Vagina (tissue), 2 donors: ENCODE results near the gene CHD1. TPM values are rescaled to one million over a fixed set of nuclear protein-coding genes. Genes with fewer than 3 reads are reported as not detected.

ENCODE experiments used
- DNase-seq, 2 donors: peaks; one replicate each; pipeline ENCODE4 v3.0.0-alpha.2; 2017; ENCODE audit errors: extremely low spot score in 2 of 2
- H3K27ac ChIP-seq: fragments of 200-600 bp; sonication (generic); one replicate; pipeline ENCODE4 v1.5.1; 2019
- H3K27me3 ChIP-seq: fragments of 200-600 bp; sonication (generic); one replicate; pipeline ENCODE4 v1.5.1; 2019
- H3K36me3 ChIP-seq, 2 donors: fragments of 200-600 bp; sonication (generic); one replicate each; pipeline ENCODE4 v1.5.1; 2017 to 2019
- H3K4me1 ChIP-seq: fragments of 200-600 bp; sonication (generic); one replicate; pipeline ENCODE4 v1.5.1; 2019
- H3K4me3 ChIP-seq, 2 donors: fragments of 200-600 bp; sonication (generic); 1 replicate in 1 of 2; 2 replicates in 1 of 2; pipeline ENCODE4 v1.5.1; 2016 to 2019
- H3K9me3 ChIP-seq: fragments of 200-600 bp; sonication (generic); one replicate; pipeline ENCODE4 v1.5.1; 2019
- POLR2A ChIP-seq, 2 donors: fragments of 450-650 bp; IDR thresholded peaks; one replicate each; pipeline ENCODE4 v1.6.1; 2017; ENCODE audit warnings: antibody characterized with exemption in 2 of 2, mild to moderate bottlenecking in 2 of 2, moderate library complexity in 2 of 2
- POLR2AphosphoS5 ChIP-seq, 2 donors: sonication (generic); formaldehyde crosslinking; IDR thresholded peaks; one replicate each; pipeline ENCODE4 v1.9.0; 2017; ENCODE audit warnings: antibody characterized with exemption in 2 of 2, mild to moderate bottlenecking in 2 of 2, low read depth in 1 of 2; ENCODE audit not compliant: insufficient read depth in 1 of 2
- intact Hi-C: fragments of 100-400 bp; cut with DNase I; formaldehyde crosslinking; loops from one replicate; pipeline ENCODE4 v1.15.1; 2023
- total RNA-seq: library from RNA; depleted of rRNA; stranded (reverse); fragments of >200 nt; gene quantifications from one replicate; pipeline ENCODE4 v1.2.3, GENCODE V29; 2016
- TF ChIP-seq, protein P1 (sequence below), 3 experiments: fragments of 450-650 bp in 2 of 3; fragments of 200-600 bp in 1 of 3; sonication (generic) in 1 of 3; IDR thresholded peaks; one replicate each; pipeline ENCODE4 v1.5.1; 2017 to 2019; ENCODE audit warnings: antibody characterized with exemption in 3 of 3, mild to moderate bottlenecking in 2 of 3, moderate library complexity in 2 of 3

The CHD1 gene
- total RNA-seq, 1 donor from 2014 or later, result 81.5 TPM

DNA sequence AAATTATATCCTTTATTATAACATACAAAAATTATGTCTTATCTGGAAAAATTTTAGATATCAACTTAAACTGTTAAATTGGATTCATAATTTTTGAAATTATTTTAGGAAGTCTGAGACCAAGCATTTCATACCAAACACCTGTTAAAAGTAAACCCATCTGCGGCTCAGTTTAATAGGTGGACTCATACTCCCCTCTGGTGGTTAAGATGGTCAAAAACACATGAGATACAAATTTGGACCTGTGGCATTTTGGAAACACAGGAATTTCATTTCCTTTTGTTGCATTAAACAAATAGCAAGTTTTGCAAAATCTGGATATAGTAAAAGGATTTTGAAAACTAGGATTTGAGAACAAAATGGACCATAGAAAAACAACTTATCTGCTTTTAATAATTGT, 101.6 kb downstream of the CHD1 start:
- intact Hi-C loops, result no loop called here
- Histone ChIP-seq H3K36me3 (no peaks in the 10 kb centered on the region), H3K9me3 (no peaks in the 10 kb centered on the region), H3K27ac (no peak overlapping the region), H3K4me1 (no peaks in the 10 kb centered on the region), H3K4me3 (no peak overlapping the region), H3K27me3 (no peaks in the 10 kb centered on the region)
- DNase-seq, result no peak
- no peak for TF ChIP-seq POLR2AphosphoS5 (IDR thresholded peaks at IDR 0.05; ENCODE audit: insufficient read depth in 1 of 2, low read depth in 1 of 2)
- TF ChIP-seq, protein P1, sequence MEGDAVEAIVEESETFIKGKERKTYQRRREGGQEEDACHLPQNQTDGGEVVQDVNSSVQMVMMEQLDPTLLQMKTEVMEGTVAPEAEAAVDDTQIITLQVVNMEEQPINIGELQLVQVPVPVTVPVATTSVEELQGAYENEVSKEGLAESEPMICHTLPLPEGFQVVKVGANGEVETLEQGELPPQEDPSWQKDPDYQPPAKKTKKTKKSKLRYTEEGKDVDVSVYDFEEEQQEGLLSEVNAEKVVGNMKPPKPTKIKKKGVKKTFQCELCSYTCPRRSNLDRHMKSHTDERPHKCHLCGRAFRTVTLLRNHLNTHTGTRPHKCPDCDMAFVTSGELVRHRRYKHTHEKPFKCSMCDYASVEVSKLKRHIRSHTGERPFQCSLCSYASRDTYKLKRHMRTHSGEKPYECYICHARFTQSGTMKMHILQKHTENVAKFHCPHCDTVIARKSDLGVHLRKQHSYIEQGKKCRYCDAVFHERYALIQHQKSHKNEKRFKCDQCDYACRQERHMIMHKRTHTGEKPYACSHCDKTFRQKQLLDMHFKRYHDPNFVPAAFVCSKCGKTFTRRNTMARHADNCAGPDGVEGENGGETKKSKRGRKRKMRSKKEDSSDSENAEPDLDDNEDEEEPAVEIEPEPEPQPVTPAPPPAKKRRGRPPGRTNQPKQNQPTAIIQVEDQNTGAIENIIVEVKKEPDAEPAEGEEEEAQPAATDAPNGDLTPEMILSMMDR (IDR thresholded peaks at IDR 0.05), result peak; percentile 20 to 51 (median 39)

DNA sequence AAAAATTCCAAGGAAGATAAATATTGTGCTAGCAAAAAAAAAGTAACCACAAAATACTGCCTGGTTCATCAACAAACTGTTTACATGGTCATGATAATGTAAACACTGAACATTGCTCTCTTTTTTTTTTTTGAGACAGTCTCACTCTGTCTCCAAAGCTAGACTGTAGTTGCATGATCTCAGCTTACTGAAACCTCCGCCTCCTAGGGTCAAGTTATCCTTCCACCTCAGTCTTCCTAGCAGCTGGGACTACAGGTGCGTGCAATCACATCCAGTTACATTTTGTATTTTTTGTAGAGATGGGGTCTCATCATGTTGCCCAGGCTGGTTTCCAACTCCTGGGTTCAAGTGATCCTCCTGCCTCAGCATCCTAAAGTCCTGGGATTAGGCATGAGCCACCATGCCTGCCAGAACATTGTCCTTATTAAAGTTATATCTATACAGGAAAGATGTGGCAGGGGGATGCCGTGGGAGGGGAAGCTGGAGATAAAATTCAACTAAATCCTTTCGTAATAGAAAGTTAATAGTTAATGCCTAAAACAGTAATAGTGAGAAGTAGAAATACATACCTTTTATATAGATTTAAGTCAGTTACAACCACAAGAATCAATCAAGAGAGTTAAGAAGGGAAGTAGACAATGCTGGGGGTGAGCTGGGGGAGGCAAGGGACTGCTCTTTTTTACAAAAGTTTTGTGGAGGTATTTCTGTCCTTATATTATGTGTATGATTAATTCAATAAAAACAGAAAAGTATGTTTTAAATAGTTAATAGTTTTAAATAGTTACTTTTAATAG, 103.0 kb downstream of the CHD1 start:
- intact Hi-C loops, result no loop called here
- H3K27me3 ChIP-seq, result no peaks in the 10 kb centered on the region
- no peak overlapping the region for H3K4me3 ChIP-seq
- H3K27ac ChIP-seq, result no peak overlapping the region
- no peak for DNase-seq
- H3K9me3 ChIP-seq, result no peaks in the 10 kb centered on the region
- no peaks in the 10 kb centered on the region for H3K36me3 ChIP-seq
- TF ChIP-seq, protein P1 (IDR thresholded peaks at IDR 0.05), result no peak
- no peak for TF ChIP-seq POLR2AphosphoS5 (IDR thresholded peaks at IDR 0.05; ENCODE audit: insufficient read depth in 1 of 2, low read depth in 1 of 2)
- TF ChIP-seq POLR2A (IDR thresholded peaks at IDR 0.05), result no peak
- no peaks in the 10 kb centered on the region for H3K4me1 ChIP-seq

DNA sequence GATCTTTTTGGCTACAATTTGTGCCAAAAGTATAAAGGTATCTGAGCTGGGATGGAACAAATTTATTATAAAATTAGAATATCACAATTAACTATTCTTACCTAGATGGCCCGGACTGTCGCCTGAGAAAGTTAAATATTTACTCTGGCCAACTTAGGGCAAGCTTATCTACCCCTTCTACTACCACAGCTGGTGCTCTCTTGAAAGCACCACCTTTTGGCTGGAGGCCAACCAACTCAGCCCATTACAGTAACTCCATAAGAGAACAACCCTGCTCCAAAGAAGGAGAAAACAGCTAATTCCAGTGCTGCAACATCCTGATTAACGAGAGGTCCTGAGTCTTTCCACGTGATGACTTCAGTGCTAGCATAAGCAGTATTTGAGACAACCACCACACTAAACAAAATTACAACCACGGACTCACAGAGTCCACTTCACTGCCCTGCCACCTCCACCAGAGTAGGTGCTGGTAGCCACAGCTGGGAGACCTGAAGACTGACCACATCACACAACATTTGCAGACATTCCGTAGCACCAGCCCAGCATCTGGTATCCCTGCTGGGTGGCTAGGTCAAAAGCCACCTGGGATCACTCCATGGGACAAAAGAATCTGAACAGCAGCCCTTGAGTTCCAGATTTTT, 112.1 kb downstream of the CHD1 start:
- no peak for DNase-seq
- no peaks in the 10 kb centered on the region for H3K9me3 ChIP-seq
- TF ChIP-seq POLR2AphosphoS5 (IDR thresholded peaks at IDR 0.05; ENCODE audit: insufficient read depth in 1 of 2, low read depth in 1 of 2), result no peak
- no peak for TF ChIP-seq POLR2A (IDR thresholded peaks at IDR 0.05)
- TF ChIP-seq, protein P1 (IDR thresholded peaks at IDR 0.05), result no peak

DNA sequence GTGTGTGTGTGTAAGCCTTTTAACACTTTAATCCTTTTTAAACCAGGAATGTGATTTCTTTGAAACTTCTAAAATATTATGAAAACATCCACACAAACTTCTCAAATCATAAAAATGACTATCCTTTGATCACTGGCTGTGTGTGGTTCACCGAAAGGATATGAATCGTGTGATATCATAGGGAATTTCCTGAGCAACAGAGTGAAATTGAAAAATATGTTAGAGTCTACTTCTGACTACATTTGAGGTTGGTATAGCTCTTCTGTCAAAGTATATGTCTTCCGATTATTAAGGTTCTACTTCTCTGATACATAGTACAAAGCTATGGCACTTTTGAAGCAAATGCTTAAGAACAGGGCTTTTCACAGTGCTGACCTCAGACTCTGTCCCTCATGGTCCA, 115.1 kb downstream of the CHD1 start:
- no peaks in the 10 kb centered on the region for H3K9me3 ChIP-seq
- intact Hi-C loops, result no loop called here
- TF ChIP-seq POLR2AphosphoS5 (IDR thresholded peaks at IDR 0.05; ENCODE audit: insufficient read depth in 1 of 2, low read depth in 1 of 2) (no peak), POLR2A (IDR thresholded peaks at IDR 0.05) (no peak)
- TF ChIP-seq, protein P1 (IDR thresholded peaks at IDR 0.05), result no peak
- DNase-seq, result no peak
- H3K4me1 ChIP-seq, result no peaks in the 10 kb centered on the region
- H3K4me3 ChIP-seq, result no peak overlapping the region
- H3K27me3 ChIP-seq, result no peaks in the 10 kb centered on the region
- no peaks in the 10 kb centered on the region for H3K36me3 ChIP-seq
- H3K27ac ChIP-seq, result no peak overlapping the region

More for the DNA sequence above, 112.1 kb downstream of the CHD1 start:
- H3K4me1 ChIP-seq, result no peaks in the 10 kb centered on the region
- H3K36me3 ChIP-seq, result no peaks in the 10 kb centered on the region
- intact Hi-C loops, result no loop called here
- H3K27ac ChIP-seq, result no peak overlapping the region
- no peaks in the 10 kb centered on the region for H3K27me3 ChIP-seq
- H3K4me3 ChIP-seq, result no peak overlapping the region

DNA sequence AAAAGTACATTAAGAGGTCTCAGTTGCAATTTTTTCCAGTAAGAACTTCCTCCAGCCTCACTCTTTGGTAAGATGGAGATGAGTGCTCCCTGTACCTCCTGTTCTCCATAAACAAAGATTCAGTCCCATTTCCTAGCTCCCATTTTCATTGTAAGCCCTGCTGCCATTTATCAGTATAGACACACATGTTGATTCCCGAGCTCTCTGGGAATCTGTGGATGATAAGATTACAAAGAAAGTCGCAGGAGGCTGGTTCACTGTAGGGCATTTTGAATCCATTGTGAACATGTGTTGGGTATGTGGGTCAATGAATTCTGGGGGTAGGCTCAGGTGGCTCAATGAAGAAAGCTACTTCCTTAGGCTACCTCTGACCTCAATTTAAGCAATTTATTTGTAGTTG, 118.6 kb downstream of the CHD1 start:
- no peak overlapping the region for H3K27ac ChIP-seq
- TF ChIP-seq, protein P1 (IDR thresholded peaks at IDR 0.05), result no peak
- TF ChIP-seq POLR2A (IDR thresholded peaks at IDR 0.05) (no peak), POLR2AphosphoS5 (IDR thresholded peaks at IDR 0.05; ENCODE audit: insufficient read depth in 1 of 2, low read depth in 1 of 2) (no peak)
- no peaks in the 10 kb centered on the region for H3K4me1 ChIP-seq
- H3K36me3 ChIP-seq, result no peaks in the 10 kb centered on the region
- H3K9me3 ChIP-seq, result peaks cover 6% of the 10 kb centered on the region
- no peaks in the 10 kb centered on the region for H3K27me3 ChIP-seq
- no peak overlapping the region for H3K4me3 ChIP-seq
- DNase-seq, result no peak
- intact Hi-C loops, result no loop called here
